ENCODE measurements around the gene PCTP.

The PCTP gene

DNA sequence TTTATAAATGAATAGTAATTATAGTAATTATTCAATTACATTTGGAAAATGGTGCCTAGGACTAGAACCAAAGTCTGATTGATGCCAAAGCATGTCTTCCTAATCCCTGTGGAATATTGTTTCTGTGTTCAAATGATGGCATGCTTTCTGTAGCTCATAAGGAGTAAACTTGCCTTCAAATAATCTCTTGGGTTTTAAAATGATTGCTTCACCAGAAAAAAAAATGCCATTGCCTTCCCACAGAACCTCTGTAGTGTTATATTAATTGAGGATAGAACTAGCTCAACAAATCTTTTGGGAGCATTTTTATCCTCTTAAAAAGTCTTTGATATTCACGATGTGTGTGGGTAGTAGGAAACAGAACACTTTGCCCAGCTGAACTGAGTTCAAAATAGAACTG is 20.5 kb upstream of the PCTP start:
- TF ChIP-seq, protein P1, sequence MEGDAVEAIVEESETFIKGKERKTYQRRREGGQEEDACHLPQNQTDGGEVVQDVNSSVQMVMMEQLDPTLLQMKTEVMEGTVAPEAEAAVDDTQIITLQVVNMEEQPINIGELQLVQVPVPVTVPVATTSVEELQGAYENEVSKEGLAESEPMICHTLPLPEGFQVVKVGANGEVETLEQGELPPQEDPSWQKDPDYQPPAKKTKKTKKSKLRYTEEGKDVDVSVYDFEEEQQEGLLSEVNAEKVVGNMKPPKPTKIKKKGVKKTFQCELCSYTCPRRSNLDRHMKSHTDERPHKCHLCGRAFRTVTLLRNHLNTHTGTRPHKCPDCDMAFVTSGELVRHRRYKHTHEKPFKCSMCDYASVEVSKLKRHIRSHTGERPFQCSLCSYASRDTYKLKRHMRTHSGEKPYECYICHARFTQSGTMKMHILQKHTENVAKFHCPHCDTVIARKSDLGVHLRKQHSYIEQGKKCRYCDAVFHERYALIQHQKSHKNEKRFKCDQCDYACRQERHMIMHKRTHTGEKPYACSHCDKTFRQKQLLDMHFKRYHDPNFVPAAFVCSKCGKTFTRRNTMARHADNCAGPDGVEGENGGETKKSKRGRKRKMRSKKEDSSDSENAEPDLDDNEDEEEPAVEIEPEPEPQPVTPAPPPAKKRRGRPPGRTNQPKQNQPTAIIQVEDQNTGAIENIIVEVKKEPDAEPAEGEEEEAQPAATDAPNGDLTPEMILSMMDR (IDR thresholded peaks at IDR 0.05) = no peak

- TF ChIP-seq, protein P1 (IDR thresholded peaks at IDR 0.05) = no peak
Observed at GRCh38 chr17:55730808-55731207, 20.0 kb upstream of the PCTP start.

DNA sequence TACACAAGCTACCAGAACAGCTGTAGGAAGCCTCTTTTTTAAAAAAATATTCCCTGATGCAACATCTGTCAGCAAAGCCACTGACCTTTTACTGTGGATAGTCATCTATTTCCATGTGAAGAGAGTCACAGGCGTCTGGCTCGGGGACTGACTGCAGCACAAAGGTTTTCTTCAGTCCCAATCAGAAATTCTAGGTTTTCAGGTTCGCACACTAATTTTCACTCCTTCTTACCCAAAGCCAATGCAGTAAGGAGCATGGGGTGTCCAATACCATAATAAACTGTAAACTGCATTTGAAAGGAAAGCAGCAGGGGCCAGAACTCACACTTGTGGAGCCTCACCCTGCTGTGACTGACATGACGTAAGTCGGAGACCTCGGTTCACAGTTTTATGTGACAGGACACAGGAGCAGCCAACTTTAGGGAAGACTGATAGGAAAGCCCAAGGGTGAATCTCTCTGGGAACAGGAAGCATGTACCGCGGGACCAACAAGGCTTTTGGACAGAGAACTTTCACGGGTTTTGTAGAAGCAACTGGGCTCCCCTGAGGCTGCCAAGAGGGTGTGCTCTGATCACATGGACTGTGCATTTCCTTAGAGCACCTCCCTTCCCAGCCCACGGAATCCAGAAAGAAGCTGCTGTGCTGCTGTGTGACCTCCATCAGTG is 19.1 kb upstream of the PCTP start:
- TF ChIP-seq, protein P1 (IDR thresholded peaks at IDR 0.05) = no peak

GRCh38 chr17:55734128-55734781 is 16.6 kb upstream of the PCTP start:
- TF ChIP-seq, protein P1 (IDR thresholded peaks at IDR 0.05) = no peak

DNA sequence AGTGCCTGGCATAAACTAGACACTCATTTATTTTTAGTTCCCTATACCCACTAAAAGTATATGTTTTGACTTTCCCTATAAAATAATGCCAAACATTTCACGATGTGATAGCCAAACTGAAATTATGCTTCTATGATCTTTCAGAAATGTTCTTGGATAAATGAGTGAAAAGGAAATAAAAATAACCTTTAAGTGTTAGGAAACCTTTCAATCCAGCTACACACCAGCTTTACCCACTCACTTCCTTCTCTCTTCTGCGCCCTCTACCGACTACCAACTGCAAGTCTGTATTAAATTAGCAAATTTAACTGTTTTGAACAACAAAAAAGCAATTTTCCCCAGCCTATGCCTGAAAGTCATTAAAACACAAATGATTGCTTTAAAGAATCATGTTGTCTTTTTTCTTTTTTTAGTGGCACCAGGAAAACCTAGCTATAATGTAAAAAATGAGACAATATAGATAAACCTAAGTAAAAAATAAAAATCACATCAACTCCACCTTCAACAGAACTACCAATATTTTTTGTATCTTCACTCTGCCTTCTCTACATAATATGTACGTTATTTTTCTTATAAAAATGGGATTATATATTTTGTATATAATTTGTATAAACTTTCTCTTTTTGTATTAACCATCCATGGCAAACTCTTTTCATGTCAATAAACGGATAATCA is 15.0 kb upstream of the PCTP start:
- TF ChIP-seq, protein P1 (IDR thresholded peaks at IDR 0.05) = peak; percentile 87

GRCh38 chr17:55737976-55738501 is 12.8 kb upstream of the PCTP start:
- TF ChIP-seq, protein P1 (IDR thresholded peaks at IDR 0.05) = no peak

DNA sequence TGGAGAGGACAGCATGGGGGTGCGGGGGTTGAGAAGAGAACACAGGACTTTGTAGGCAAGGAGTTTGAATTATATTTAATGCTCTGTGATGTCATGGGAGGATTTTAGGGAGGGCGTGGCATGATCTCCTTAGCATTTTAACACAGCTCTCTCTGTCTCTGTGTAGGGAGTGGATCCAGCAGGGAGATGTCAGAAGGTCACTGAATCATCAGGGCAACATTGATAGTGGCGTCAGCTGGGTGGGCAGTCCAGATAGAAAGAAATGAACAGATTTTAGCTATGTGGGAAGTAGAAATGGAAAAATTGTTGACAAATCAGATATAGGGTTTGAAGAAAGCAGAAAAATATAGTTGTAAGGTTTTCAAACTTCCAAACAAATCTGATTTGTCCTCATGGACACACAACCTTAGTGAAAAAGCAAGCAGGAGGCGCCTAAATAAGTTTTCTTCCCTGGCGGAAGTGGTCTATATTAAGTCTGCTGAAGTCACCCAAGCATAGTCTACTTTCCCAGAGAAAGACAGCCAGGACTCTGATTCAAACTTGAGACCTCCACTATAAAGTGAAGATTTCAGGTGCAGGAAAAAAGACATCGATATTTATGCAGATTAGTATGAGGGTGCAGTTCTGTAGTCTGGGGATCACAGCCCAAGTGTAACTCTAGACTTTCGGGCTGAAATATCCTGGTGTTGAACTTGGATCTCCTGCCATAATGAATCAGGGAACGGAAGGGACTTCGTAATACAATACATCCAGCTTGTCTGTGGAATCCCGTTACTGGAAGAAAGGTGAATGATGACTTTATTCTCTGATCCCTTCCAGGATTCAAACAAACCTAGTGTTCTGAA is 10.1 kb upstream of the PCTP start:
- TF ChIP-seq, protein P1 (IDR thresholded peaks at IDR 0.05) = no peak

All from LNCAP (cell line).